Loucy (cell line): Measurements from ENCODE around the gene PFKFB3.

Experiments
- CTCF ChIP-seq: fragments of 200-600 bp; sonication (generic); conservative IDR thresholded peaks from 2 replicates; pipeline ENCODE4 v1.5.1; 2014; ENCODE audit warnings: mild to moderate bottlenecking, antibody characterized with exemption, low read length
- EZH2phosphoT487 ChIP-seq: fragments of 200-600 bp; IDR thresholded peaks from 2 replicates; pipeline ENCODE4 v1.6.1; 2018; ENCODE audit warnings: antibody characterized with exemption, mild to moderate bottlenecking, moderate library complexity, borderline replicate concordance

- TF ChIP-seq CTCF (no peak), EZH2phosphoT487 (no peak)
These were observed 95.2 kb downstream of the PFKFB3 start for GRCh38 chr10:6297951-6298381.
